GM18870 (cell line): ENCODE results near the gene LCE3B.

Experiments
- ATAC-seq: cut with Tn5 transposase; IDR thresholded peaks from one replicate; pipeline ENCODE4 v1.9.1; 2021; ENCODE audit warnings: moderate library complexity; ENCODE audit not compliant: unreplicated experiment

Gene LCE3B

DNA sequence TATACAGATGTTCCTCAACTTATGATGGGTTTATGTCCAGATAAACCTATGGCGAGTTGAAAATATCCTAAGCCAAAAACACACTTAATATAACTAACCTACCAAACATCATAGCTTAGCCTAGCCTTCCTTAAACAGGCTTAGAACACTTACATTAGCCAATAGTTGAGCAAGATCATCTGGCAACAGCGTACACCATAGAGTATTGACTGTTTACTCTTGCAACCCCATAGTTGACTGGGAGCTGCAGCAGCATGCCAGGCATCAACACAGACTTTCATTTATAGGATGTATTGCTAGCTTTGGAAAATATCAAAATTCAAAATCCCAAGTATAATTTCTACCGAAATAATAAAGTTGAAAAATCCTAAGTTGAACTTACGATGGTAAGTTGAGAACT is 44.1 kb downstream of the LCE3B start:
- ATAC-seq: no peak

DNA sequence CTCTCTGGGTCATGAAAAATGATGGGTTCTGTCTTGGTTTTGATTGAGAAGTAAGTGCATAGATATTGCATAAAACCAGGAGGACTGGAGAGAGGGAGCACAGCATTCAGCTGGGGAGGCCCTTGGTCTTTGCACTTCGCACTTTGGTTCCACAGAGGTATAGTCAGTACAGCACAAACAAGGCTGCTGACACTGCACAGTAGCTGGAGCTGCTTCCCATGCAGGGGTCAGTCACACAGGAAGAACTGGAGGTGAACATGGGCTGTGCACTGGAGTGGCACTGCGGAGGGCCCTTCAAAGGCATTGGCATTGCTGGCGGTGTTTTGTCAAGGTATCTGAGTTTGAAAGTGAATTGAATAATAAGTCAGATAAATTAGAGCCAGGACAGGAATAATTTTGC is 45.0 kb downstream of the LCE3B start:
- ATAC-seq: no peak

DNA sequence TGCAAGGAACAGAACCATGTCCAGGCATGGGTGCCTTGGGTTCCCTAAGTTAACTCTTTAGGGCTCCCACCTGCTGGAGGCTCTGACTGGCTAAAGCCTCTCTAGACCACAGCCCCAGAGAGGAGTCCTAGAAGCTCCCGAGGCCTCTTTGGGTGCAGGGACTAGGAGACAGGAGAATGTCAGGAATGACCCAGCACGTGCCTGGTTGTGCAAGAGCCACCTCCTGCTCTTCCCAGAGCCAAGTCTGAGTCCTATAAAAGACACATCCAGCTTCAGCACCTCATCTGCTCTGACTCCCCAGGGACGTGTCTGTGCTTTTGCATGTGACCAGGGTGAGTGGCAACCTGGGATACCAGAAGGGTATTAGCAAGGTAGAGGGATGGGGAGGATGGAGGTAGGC is 49.5 kb downstream of the LCE3B start, which contains the start of gene LCE2D:
LCE2D (plus strand) TSS at position 283 of the 400 bp plus-strand sequence. CDS start 726 bp downstream, outside the sequence.
- ATAC-seq: no peak
